ENCODE data around the gene TSPOAP1. TPM values are rescaled to one million over a fixed set of nuclear protein-coding genes. Genes with fewer than 3 reads are reported as not detected.
A peak's percentile ranks its signal among the peaks of the same experiment; 100 is the strongest.

The TSPOAP1 gene
- total RNA-seq, 2 experiments from 2014 or later: 17.8 to 19.5 TPM

GRCh38 chr17:58370716-58371115 is 42.1 kb upstream of the TSPOAP1 start:
- no peak overlapping the region for H3K4me3 ChIP-seq (ENCODE audit: low read length)
- no peak overlapping the region for H3K27ac ChIP-seq (ENCODE audit: low read depth in 1 of 2, low read length in 2 of 2)
- H3K36me3 ChIP-seq (ENCODE audit: insufficient read depth, low read length): no peaks in the 10 kb centered on the region
- no peaks in the 10 kb centered on the region for H3K4me1 ChIP-seq (ENCODE audit: insufficient read depth, low read length)
- H3K4me1 Mint-ChIP-seq (ENCODE audit: low read depth): no peaks in the 10 kb centered on the region
- no peak overlapping the region for H3K4me3 Mint-ChIP-seq
- DNase-seq (no peak), ATAC-seq (ENCODE audit: poor library complexity) (no peak)
- H3K27ac Mint-ChIP-seq: no peak overlapping the region
- intact Hi-C loops (cut with DNase I, micrococcal nuclease): no loop called here
- no peaks in the 10 kb centered on the region for H3K9me3 Mint-ChIP-seq
- no peaks in the 10 kb centered on the region for H3K36me3 Mint-ChIP-seq (ENCODE audit: low read depth)
- H3K27me3 ChIP-seq (ENCODE audit: control insufficient read depth in 1 of 2, insufficient read depth in 2 of 2, low read length in 2 of 2): no peaks in the 10 kb centered on the region
- no peak for TF ChIP-seq CTCF (IDR thresholded peaks at IDR 0.05)
- POLR2A ChIA-PET: interaction anchor here (0.7 to 1.1 kb wide), 2 partner anchors 12 to 16 kb away, joined by 3 to 4 read pairs; no protein-coding TSS in a partner anchor
- H3K9me3 ChIP-seq (ENCODE audit: control insufficient read depth in 1 of 2, insufficient read depth in 1 of 2, low read length in 2 of 2): no peaks in the 10 kb centered on the region
- CTCF ChIA-PET: no interaction called here
- no peaks in the 10 kb centered on the region for H3K27me3 Mint-ChIP-seq

GRCh38 chr17:58370309-58370708 is 41.7 kb upstream of the TSPOAP1 start:
- H3K27me3 ChIP-seq (ENCODE audit: control insufficient read depth in 1 of 2, insufficient read depth in 2 of 2, low read length in 2 of 2): no peaks in the 10 kb centered on the region
- no peaks in the 10 kb centered on the region for H3K9me3 Mint-ChIP-seq
- no peak for ATAC-seq (ENCODE audit: poor library complexity)
- TF ChIP-seq CTCF (IDR thresholded peaks at IDR 0.05): no peak
- no peak overlapping the region for H3K4me3 Mint-ChIP-seq
- no peaks in the 10 kb centered on the region for H3K36me3 ChIP-seq (ENCODE audit: insufficient read depth, low read length)
- ChIA-PET CTCF (interaction anchor here (0.7 kb wide), 1 partner anchor 129 kb away, joined by 3 read pairs; no protein-coding TSS in a partner anchor), POLR2A (interaction anchor here (1.1 kb wide), 1 partner anchor 16 kb away, joined by 4 read pairs; no protein-coding TSS in a partner anchor)
- peak in 1 of 14 experiments; percentile 16 for DNase-seq
- no peaks in the 10 kb centered on the region for H3K9me3 ChIP-seq (ENCODE audit: control insufficient read depth in 1 of 2, insufficient read depth in 1 of 2, low read length in 2 of 2)
- H3K27ac Mint-ChIP-seq: no peak overlapping the region
- H3K27me3 Mint-ChIP-seq: no peaks in the 10 kb centered on the region
- intact Hi-C loops (cut with DNase I, micrococcal nuclease): no loop called here
- no peaks in the 10 kb centered on the region for H3K36me3 Mint-ChIP-seq (ENCODE audit: low read depth)
- no peaks in the 10 kb centered on the region for H3K4me1 ChIP-seq (ENCODE audit: insufficient read depth, low read length)
- H3K4me1 Mint-ChIP-seq (ENCODE audit: low read depth): no peaks in the 10 kb centered on the region
- no peak overlapping the region for H3K4me3 ChIP-seq (ENCODE audit: low read length)
- H3K27ac ChIP-seq (ENCODE audit: low read depth in 1 of 2, low read length in 2 of 2): no peak overlapping the region

- Histone ChIP-seq H3K4me3 (ENCODE audit: low read length) (no peak overlapping the region), H3K27ac (ENCODE audit: low read depth in 1 of 2, low read length in 2 of 2) (no peak overlapping the region), H3K36me3 (ENCODE audit: insufficient read depth, low read length) (no peaks in the 10 kb centered on the region), H3K4me1 (ENCODE audit: insufficient read depth, low read length) (no peaks in the 10 kb centered on the region), H3K9me3 (ENCODE audit: control insufficient read depth in 1 of 2, insufficient read depth in 1 of 2, low read length in 2 of 2) (no peaks in the 10 kb centered on the region), H3K27me3 (ENCODE audit: control insufficient read depth in 1 of 2, insufficient read depth in 2 of 2, low read length in 2 of 2) (no peaks in the 10 kb centered on the region)
- intact Hi-C loops (cut with DNase I, micrococcal nuclease): no loop called here
- no peak overlapping the region for H3K27ac Mint-ChIP-seq
- DNase-seq (no peak), ATAC-seq (ENCODE audit: poor library complexity) (no peak)
- TF ChIP-seq CTCF (IDR thresholded peaks at IDR 0.05): no peak
- H3K4me1 Mint-ChIP-seq (ENCODE audit: low read depth): no peaks in the 10 kb centered on the region
- POLR2A ChIA-PET: no interaction called here
- H3K4me3 Mint-ChIP-seq: no peak overlapping the region
- no peaks in the 10 kb centered on the region for H3K36me3 Mint-ChIP-seq (ENCODE audit: low read depth)
- CTCF ChIA-PET: no interaction called here
- H3K27me3 Mint-ChIP-seq: no peaks in the 10 kb centered on the region
- no peaks in the 10 kb centered on the region for H3K9me3 Mint-ChIP-seq
These were observed 40.8 kb upstream of the TSPOAP1 start for GRCh38 chr17:58369214-58370031.
